Astrocyte of the hippocampus (primary cell): ENCODE measurements around the gene RPL3.
"Not testable (repeated sequence)": the region's sequence is repeated elsewhere in the genome, so short reads cannot be mapped to it uniquely, and the experiment has no call there.

Experiments used
- DNase-seq: peaks from one replicate; pipeline ENCODE4 v3.0.0; 2011; ENCODE audit warnings: low read depth, low spot score

The RPL3 gene

DNA sequence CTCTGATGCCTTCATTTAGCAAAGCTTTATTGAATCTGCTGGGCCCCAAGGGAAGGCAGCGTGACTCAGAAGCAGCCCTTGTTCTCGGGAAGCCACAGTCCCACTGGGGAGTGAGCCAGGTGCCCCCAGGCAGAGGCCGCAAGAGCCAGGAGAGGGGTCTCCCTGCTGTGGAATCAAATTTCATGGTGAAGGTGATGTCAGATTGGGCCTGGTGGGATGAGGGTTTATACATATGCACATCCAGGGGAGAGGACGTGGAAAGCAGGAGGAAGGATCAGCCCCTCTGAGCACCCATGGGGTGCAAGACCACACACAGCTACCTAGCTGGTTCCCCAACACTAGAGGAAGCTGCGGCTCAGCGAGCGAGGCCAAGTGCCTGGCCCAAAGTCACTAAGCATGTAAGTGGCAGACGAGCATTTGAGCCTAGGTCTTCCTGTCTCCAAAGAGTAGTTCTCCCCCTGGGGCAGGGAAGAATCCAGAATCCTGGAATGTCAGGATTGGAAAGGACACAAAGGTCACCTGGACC lies 32.3 kb upstream of the RPL3 start:
- peak; percentile 88 for DNase-seq

DNA sequence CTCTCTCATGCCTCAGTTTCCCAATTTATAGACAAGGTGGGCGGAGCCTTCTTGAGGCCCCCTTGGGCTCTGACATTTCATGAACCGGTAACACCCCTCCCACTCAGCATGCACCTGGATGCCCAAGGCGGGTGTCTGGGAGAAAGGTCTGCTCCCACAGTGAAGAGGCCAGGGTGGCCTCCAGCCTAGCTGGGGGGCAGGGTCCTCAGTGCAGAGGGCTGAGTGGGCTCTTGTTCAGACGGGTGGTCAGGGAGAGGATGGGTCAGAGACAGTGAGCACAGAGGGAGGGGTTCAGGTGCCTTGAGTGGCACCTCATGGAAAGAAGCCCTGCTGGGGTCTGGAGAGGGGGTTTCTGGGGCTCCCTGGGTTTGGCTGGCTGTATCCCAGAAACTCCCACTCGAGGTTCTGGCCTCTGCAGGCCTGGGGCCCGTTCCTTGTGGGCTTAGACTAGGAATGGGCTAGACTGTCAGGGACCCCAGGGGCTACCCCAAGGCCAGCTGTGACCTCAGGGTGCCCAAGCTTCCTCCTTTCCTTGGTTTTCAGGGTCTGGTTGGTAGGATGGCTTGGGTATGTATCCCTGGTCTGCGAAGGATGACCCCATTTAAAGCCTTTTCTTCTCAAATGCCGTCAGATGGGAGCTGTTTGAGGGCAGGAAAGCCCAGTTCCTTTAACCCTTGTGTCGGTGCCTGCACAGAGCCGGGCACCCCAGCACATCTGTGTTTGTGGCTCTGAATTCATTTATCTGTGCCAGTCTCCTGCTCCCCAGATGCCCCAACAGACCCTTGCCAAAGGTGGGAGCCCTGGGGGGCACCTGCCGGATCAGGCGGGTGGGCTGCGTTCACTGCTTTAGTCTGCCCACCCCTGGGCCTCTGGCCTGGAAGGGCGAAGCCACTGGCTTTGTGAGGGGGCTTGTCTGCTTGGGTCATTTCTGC lies 31.6 kb upstream of the RPL3 start:
- no peak for DNase-seq

DNA sequence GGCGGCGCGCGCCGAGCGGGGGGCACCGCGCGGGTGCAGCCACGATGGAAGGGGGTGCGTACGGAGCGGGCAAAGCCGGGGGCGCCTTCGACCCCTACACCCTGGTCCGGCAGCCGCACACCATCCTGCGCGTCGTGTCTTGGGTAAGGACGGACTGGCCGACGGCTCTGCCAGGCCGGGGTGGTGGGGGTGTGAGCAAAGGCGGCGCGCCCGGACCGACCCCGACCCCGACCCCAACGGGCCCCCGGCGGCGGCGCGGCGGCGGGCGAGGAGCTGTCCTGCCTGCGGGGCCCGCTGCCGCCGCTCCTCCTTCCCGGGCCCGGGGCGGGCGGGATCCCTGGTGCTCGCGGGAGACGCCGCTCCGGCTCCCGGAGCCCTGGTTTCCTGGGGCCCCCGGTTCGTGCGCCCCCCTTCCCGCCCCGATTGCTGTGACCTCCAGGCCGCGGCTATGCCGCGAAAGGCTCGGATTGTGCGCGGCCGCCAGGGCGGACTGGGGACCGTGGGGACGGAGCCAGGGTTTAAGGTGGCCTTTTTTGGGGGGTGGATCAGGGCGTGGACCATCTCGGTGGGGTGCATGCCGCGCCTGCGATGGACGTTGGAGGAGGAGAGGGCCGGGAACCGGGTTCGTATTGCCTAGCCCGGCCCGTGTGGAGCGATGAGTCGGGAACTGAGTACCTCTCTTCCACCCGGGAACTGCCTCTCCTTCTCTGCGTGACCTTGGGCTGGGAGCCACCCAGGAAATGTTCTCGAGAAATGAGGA lies 30.7 kb upstream of the RPL3 start, which contains the start of gene SYNGR1:
TSS of gene SYNGR1 (plus strand) at position 25 of the 760 bp plus-strand sequence. CDS start at position 45, 20 bp downstream.
- peak; percentile 48 for DNase-seq

DNA sequence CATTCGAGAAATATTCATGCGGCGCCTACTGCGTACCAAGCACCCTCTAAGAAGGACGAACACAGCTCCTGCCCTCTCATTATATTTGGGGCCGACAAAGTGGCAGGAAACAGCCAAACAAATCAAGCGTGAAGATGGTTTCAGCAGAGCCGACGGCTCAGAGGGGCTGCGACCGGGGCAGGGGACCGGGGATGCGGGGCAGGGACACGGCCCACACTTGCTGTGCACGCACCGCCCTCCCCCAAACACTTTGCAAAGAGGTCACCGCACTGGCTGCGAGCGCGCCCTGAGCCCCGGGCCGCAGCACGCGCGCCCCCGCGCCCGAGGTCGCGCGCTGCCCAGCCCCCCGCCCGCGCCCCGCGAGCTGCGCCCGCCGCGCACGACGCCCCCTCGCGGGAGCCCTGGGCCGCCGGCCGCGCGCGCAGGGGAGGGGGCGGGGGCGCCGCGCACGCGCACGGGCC lies 30.1 kb upstream of the RPL3 start:
- peak; percentile 78 for DNase-seq

DNA sequence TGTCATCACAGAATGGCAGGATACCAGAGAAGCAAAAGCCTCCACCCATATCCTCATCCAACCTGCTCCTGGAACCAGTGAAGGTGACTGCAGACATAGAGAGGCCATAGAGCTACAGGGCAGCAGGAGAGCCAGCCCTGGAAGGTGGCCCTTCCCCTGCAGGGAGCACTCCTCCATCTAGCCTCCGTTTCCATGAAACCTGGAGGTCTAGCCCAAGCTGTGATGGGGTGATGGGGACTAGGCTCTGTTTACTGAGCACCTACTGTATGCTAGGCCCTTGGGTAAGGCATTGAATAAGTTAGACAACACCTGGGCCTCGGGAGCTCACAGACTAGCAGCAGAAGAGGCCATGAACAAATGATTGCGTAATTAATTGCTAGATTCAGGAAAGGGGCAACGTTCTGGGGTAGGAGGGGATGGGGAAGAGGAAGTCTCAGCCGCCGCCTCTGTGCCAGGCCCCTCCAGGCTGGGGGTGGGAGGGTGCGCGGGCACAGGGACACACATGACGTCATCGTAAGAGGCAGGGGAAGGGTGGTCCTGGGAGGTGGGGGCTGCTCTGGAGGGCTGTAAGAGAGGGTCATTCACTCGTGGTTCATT lies 29.6 kb upstream of the RPL3 start:
- DNase-seq = no peak

DNA sequence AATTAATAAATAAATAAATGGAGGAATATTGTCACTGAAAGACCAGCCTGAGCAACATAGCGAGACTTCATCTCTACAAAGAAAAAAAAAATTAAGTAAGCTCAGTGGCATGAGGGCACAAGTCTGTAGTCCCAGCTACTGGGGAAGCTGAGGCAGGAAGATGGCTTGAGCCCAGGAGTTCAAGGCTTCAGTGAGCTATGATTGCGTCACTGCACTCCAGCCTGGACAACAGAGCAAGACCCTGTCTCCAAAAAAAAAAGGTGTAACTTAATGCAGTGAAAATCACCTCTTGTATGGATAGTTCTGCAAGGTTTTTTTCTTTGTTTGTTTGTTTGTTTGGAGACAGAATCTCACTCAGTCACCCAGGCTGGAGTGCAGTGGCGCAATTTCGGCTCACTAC lies 25.8 kb upstream of the RPL3 start:
- DNase-seq = no peak

DNA sequence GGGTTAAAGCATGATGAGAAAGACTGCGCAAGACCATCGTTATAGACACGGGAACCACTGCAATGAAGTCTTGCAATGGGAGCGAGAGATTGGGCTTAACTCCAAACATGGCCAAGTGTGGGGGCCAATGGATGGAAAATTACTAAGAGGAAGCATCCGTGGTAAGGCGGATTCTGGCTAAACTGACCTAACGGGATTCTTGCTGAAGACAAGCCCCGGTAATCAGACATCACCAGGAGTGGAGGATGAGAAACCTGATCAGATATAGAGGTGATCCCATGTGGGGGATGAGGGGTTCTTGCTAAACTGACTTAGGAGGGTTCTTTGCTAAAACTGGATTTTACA lies 24.6 kb upstream of the RPL3 start:
- no peak for DNase-seq

DNA sequence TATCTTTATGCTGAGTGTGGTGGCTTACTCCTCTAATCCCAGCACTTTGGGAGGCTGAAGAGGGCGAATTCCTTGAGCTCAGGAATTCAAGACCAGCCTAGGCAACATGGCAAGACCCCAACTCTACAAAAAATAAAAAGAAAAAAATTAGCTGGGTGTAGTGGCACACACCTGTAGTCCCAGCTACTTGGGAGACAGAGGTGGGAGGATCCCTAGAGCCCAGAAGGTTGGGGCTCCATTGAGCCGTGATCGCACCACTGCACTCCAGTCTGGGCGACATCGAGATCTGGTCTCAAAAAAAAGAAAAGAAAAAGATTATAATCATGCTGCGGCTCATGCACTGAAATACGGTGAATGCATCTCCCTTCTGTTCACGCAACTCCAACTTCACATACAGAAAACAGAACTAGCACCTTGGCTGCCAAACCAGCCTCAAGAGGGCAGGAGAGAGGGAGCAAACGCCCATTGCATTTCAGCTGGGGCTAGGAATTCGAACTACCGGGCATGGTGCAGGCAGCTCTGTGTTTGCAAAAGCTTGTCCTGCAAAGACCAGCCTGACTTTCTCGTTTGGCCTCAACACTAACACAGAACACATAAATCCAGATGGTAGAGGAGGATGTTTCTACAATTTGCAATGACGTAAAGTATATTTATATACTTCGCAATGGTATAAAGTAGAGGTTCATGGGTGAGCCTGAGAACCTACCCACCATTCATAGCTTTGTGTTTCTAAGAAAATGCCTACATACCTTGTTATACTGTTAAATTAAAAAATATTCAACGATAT lies 24.0 kb upstream of the RPL3 start:
- DNase-seq = peak; percentile 79

DNA sequence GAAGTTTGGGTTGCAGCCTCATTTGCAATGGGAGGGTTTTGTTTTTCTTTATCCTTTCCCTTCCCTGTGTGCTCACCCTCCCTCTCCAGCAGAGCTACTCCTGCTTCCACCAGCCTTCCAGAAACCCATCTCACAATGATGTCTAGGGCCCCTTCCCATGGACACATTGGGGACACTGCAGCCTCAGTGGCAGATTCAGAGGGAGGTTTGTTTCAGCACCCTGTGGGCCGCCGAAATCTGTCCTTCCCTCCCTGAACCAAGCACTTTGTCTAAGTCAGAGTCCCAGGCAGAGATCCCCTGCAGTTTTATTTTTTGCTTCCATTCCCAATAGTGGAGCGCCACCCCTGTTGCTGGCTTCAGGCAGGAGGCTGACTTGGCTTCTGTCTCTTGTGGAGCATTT lies 21.8 kb upstream of the RPL3 start:
- no peak for DNase-seq

DNA sequence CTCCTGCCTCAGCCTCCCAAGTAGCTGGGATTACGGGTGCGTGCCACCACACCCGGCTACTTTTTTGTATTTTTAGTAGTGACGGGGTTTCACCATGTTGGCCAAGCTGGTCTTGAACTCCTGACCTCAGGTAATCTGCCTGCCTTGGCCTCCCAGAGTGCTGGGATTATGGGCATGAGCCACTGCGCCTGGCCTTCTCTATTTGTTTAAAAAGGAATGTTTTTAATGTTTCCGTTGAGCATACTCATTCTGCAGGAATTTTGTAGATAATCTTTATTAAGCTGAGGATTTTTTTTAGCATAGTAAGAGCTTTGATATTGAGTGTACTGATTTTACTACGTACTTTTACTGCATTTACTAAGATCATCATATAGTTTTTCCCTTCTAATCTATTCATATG lies 20.4 kb upstream of the RPL3 start:
- DNase-seq = not testable (repeated sequence)

DNA sequence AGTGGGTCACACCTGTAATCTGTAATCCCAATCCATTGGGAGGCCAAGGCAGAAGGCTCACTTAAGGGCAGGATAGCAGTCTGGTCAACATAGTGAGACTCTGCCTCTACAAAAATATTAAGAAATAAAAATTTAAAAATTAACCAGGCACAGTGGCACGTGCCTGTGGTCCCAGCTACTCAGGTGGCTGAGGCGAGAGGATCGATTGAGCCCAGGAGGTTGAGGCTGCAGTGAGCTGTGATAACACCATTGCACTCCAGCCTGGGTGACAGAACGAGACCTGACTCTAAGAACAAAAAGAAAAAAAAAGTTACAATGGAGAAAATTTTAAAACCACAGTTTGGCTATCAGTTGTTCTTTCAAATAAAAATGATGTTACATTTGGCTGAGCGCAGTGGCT lies 17.0 kb upstream of the RPL3 start:
- DNase-seq = no peak

DNA sequence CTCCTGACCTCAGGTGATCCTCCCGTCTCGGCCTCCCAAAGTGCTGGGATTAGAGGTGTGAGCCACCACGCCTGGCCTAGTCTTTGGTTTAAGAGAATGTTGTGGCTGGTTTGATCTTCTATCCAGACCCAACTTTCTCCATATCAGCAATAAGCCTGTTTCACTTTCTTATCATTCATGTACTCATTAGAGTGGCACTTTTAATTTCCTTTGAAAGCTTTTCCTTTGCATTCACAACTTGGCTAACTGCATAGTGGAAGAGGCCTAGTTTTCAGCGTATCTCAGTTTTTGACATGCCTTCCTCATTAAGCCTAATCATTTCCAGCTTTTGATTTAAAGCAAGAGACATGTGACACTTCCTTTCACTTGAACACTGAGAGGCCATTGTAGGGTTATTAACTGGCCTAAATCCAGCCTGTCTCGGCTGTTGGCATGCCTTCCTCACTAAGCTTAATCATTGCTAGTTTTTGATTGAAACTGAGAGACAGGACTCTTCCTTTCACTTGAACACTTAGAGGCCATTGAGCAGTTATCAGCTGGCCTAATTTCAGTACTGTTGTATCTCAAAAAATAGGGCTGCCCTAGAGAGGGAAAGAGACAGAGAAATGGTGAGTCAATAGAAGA lies 13.1 kb upstream of the RPL3 start:
- no peak for DNase-seq

DNA sequence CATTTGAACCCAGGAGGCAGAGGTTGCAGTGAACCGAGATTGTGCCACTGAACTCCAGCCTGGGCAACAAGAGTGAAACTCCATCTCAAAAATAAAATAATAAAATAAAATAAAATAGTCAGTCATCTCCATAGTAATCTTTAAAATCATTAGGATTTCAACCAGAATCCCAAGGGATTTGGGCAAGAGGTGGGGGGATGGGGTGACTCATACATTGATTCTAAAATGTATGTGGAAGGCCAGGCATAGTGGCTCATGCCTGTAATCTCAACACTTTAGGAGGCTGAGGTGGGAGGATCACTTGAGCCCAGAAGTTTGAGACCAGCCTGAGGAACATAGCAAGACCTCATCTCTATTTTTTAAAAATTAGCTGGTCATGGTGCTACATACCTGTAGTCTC lies 11.1 kb upstream of the RPL3 start:
- not testable (repeated sequence) for DNase-seq

DNA sequence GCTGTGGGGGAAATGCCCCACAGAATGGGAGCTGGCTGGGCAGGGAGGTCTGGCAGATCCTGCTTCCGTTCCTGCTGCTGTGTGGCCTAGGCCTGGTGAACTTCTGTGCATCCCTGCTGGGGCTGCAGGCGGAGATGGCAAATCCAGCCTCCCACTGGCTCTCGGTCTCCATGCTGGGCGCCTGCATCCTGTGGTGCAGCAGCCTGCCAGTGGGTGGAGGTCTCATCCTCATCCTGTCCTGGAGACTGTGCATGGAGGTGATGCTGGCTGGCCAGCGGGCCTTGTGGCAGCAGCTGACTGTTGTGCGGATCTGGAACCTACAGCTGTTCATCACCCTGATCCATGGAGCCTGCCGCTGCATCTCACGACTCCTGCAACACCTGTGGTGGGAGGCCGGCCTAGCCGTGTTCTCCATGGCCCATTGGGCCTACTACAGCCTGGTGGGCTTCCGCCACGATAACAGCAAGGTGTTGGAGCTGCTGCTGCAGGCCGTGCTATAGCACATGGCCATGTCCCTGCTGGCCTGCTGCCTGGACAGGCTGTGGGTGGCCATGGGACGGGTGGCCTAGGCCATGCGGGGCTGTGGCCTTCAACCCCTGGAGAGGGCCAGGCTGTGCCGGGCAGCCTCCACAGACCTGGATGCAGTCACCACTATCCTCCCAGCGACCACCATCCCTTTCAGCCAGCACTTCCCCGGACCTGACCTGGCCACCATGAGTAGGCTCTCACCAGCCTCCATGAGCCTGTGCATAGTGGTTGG lies 8.8 kb upstream of the RPL3 start:
- DNase-seq = no peak

DNA sequence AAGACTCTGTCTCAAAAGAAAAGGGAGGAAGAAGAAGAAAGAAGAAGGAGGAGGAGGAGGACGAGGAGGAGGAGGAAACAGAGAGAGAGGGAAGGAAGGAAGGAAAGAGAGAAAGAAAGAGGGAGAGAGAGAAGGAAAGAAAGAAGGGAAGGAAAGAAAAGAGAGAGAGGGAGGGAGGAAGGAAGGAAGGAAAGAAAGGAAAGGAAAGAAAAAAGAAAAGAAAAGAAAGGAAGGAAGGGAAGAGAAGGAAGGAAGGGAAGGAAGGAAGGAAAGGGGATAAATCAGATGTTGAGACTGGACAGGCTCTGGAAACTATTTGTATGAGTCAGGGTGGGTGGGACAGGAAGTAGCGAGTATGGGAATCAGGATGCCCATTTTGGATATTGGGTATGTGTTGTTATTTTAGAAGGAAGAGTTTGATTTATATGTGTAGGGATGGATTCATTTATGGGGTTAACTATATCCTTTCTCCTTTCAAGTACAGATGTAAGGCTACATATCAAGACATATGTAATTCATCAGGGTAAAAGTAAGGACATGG lies 6.0 kb upstream of the RPL3 start:
- no peak for DNase-seq

DNA sequence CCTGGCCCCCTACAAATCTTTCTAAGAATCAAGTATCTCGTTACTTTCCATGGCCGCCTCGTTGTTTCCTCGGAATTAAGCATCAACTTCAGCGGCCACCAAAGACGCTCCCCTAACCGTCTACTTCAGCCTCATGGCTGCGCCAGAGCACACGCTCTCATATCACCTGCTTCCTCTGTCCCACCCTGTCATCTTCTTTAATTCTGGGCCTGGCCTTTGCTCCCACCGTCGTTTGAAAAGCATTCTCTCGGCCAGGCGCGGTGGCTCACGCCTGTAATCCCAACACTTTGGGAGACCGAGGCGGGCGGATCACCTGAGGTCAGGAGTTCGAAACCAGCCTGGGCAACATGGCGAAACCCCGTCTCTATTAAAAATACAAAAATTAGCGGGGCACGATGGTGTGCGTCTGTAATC lies 1.2 kb upstream of the RPL3 start:
- not testable (repeated sequence) for DNase-seq

DNA sequence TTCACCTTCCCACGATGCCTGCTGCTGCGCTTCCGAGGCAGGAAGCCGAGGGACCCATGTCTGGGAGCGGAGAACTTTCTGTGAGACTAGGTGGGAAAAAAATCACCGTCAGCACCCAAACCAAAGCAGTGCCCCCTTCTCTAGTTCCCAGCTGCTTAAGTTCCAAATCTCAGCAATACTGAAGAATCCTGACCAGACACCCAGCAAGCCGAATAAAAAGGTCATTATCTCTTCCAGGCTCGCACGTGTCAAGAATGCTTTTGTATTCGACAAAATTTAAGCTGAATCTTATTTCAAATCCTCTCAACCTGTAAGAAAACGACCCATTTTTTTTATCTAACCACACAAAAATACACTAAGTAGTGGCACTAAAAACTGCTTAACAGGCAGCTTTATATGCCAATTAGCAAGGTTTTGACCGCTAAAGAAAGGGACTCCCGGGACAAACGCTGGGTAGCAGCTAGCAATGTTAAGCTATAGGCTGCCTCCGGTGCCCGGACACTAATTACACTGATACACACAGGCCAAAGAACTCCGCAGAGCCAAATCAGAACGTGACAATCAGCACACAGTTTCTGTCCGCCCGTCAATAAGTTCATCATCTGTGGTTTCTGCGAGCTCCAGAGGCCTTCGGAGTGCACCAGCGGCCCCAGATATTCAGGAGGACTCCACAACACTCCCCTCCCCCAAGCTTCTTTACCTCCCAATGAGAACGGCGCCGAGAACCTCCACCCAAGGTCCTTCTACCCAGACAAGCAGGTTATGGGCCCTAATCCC lies 728 bp downstream of the RPL3 start:
- no peak for DNase-seq

DNA sequence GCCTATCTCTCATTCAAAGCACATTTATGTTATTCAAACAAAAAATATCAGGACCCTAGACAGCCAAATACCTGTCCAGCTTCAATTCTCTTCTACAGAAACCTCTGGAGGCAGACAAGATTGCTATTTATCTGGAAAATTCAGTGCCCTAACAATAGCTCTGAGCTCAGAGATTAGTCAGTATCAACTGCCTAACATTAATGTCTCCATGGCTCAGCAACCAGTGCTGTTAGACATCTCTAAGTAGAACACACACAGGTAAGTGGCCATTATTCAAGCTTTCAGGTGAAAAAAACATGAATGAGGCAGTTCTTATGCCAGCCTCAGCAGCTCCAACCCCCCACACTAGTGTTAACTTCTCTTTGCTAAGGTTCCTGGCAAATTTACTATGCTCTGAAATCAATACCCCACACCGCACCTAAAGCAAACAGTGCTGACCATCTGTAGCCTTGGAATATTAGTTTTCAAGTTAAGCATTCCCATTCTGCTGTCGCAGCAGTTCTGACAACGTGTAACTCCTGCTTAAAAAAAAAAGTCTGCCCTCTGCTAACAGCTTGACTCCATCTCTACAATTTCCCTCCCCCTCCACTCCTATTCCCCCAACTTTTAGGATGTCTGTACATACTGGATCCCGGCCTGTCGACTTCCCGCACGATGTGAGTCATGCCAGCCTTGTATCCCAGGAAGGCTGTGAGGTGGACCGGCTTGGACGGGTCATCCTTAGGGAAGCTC lies 1.5 kb downstream of the RPL3 start:
- peak; percentile 47 for DNase-seq
